ENCODE measurements around the gene ZFHX3. TPM values are rescaled to one million over a fixed set of nuclear protein-coding genes. Genes with fewer than 3 reads are reported as not detected.

The ZFHX3 gene
- total and polyA plus RNA-seq, 2 donors (not counting 3 experiments of a cell fraction or from before 2014, with no cell fraction given): 3.7 to 18.8 TPM

DNA sequence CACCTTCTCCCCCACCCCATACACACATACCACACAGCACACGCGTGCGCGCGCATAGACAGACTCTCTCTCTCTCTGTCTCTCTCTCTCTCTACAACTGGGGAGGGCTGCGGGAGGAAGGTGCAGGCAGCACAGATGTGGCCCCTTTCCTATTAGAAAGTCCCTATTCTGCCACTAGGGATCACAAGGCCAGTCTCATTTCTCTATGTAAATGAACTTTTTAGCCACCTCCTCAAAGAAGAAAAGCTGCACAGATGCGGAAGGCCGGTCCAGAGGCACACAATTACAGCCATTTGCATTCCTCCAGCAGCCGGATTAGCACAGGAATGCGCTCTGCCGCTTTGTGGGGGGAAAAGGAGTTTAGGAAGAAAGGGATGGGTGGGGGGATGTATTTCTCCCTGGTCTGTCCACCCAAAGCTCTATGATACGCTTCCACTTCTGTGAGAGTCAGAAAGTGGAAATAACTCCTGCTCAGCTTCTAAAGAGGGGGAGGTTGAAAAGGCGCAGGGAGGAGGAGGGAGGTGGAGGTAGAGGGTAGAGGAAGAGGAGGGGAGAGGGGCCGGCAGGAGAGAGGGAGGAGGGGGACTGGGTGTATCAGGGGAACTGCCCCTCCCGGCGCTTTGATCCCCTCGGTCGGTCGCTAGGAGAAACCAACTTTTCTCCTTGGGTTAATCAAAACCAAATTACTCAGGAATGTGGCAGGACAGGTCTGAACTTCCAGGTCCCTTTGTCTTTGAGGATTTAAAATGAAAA, 11.7 kb downstream of the ZFHX3 start:
- POLR2A ChIA-PET: no interaction called here
- TF ChIP-seq, protein P1, sequence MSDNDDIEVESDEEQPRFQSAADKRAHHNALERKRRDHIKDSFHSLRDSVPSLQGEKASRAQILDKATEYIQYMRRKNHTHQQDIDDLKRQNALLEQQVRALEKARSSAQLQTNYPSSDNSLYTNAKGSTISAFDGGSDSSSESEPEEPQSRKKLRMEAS (IDR thresholded peaks at IDR 0.05; ENCODE audit: insufficient read depth, insufficient read length): no peak
- TF ChIP-seq JUN (IDR thresholded peaks at IDR 0.05; ENCODE audit: borderline replicate concordance, insufficient read depth, insufficient read length, low read depth): no peak
- TF ChIP-seq EZH2 (IDR thresholded peaks at IDR 0.05; ENCODE audit: borderline replicate concordance, low read depth, low read length, severe bottlenecking): no peak
- no peak for TF ChIP-seq POLR2AphosphoS5 (IDR thresholded peaks at IDR 0.05; ENCODE audit: insufficient read depth, low read depth, low read length)
- no peak for TF ChIP-seq FOS (IDR thresholded peaks at IDR 0.05; ENCODE audit: borderline replicate concordance, insufficient read depth, low read length)
- no peak for TF ChIP-seq MYC (IDR thresholded peaks at IDR 0.05; ENCODE audit: low read depth, low read length)
- no peak for TF ChIP-seq POLR2A (IDR thresholded peaks at IDR 0.05; ENCODE audit: low read depth, low read length)
- TF ChIP-seq GATA2 (IDR thresholded peaks at IDR 0.05; ENCODE audit: insufficient read depth, insufficient read length, low read depth, low read length): no peak
- no peak for TF ChIP-seq CTCF (IDR thresholded peaks at IDR 0.05; ENCODE audit: extremely low read depth in 1 of 2, insufficient read depth in 1 of 2, low read depth in 1 of 2, low read length in 2 of 2)
- intact Hi-C loops (cut with micrococcal nuclease) (no loop called here), dilution Hi-C loops (cut with MboI; ENCODE audit: extremely low pct_ligation_motif_present, low sequenced_read_pairs) (no loop called here)
- H3K9ac ChIP-seq (replicated peaks; ENCODE audit: extremely low read depth, insufficient read depth, low read length): no peak overlapping the region
- H4K20me1 ChIP-seq (replicated peaks; ENCODE audit: control insufficient read depth, extremely low read depth, insufficient read depth, low read length): no peaks in the 10 kb centered on the region
- BruUV-seq (replicated peaks): no TSS peak
- no peak overlapping the region for H3K27ac ChIP-seq (ENCODE audit: insufficient read depth, low read depth, low read length)
- no peak overlapping the region for H2AFZ ChIP-seq (ENCODE audit: low read depth, low read length)
- H3K4me2 ChIP-seq (ENCODE audit: insufficient read depth, low read length): no peak overlapping the region
- no peak overlapping the region for H3K4me3 ChIP-seq (replicated peaks in 1 of 3; ENCODE audit: insufficient read depth in 1 of 3, low read depth in 1 of 3, low read length in 3 of 3)
- no peaks in the 10 kb centered on the region for H3K36me3 ChIP-seq (ENCODE audit: control insufficient read depth in 2 of 2, extremely low read depth in 1 of 2, insufficient read depth in 2 of 2, low read length in 2 of 2)
- FAIRE-seq (no peak), DNase-seq (ENCODE audit: low read depth, low spot score) (no peak)
- H3K27me3 ChIP-seq (ENCODE audit: control insufficient read depth in 2 of 2, insufficient read depth in 2 of 2, low read length in 2 of 2): no peaks in the 10 kb centered on the region
- no peaks in the 10 kb centered on the region for H3K9me1 ChIP-seq (replicated peaks; ENCODE audit: control insufficient read depth, extremely low read depth, insufficient read depth, low read length)
- H3K9me3 ChIP-seq (replicated peaks; ENCODE audit: control insufficient read depth, insufficient read depth, low read length): no peaks in the 10 kb centered on the region
- peaks cover 43% of the 10 kb centered on the region for H3K79me2 ChIP-seq (ENCODE audit: control insufficient read depth, insufficient read depth, low read length)
- no peaks in the 10 kb centered on the region for H3K4me1 ChIP-seq (ENCODE audit: control insufficient read depth, extremely low read depth, insufficient read depth, low read length)
- CTCF ChIA-PET: no interaction called here

Data from endothelial cell of umbilical vein (primary cell).